ENCODE measurements around the gene FUT8. TPM values are rescaled to one million over a fixed set of nuclear protein-coding genes. Genes with fewer than 3 reads are reported as not detected.
A peak's percentile ranks its signal among the peaks of the same experiment; 100 is the strongest.

FUT8 gene
- total RNA-seq, 2 donors from 2014 or later = 50.3 to 89.9 TPM

DNA sequence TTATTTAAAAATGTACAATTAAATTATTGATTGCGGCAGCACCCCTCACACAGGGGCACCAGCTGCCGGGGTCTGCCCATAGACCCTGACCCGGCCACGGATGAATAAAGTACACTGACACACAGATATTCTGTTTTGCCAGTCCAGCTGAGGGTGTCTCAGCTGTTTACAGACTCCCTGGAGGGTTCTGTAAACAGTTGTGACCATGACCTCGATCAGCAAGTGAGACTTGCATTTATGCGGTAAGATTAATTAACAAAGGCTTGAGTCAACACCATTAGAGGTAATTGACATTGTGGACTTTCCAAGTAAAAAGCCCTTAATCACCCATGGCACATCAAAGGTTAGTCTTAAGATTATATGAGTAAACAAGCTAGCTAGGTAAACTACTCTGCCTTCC lies 94.3 kb downstream of the FUT8 start:
- peaks cover 5% of the 10 kb centered on the region for H3K9me3 Mint-ChIP-seq
- H3K27me3 Mint-ChIP-seq = no peaks in the 10 kb centered on the region
- ATAC-seq (replicated peaks) = no peak
- H3K4me3 Mint-ChIP-seq = no peak overlapping the region
- H3K4me1 Mint-ChIP-seq = peaks cover 20% of the 10 kb centered on the region
- no peak overlapping the region for H3K27ac Mint-ChIP-seq
- no peaks in the 10 kb centered on the region for H3K36me3 Mint-ChIP-seq (ENCODE audit: low read depth)

DNA sequence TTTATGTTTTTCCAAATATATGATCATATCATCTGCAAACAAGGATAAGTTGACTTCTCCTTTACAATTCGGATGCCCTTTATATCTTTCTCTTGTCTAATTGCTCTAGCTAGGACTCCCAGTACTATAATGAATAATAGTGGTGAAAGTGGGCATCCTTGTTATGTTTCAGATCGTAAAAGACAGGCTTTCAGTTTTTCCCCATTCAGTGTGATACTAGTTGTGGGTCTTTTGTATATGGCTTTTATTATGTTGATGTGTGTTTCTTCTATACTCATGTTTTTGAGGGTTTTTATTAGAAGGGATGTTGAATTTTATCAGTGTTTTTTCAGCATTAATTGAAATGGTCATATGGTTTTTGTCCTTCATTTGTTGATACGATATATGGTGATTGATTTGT lies 97.3 kb downstream of the FUT8 start:
- Mint-ChIP-seq H3K36me3 (ENCODE audit: low read depth) (no peaks in the 10 kb centered on the region), H3K4me1 (peaks cover 19% of the 10 kb centered on the region), H3K27ac (no peak overlapping the region), H3K27me3 (no peaks in the 10 kb centered on the region), H3K4me3 (no peak overlapping the region), H3K9me3 (peaks cover 6% of the 10 kb centered on the region)
- no peak for ATAC-seq (replicated peaks)

DNA sequence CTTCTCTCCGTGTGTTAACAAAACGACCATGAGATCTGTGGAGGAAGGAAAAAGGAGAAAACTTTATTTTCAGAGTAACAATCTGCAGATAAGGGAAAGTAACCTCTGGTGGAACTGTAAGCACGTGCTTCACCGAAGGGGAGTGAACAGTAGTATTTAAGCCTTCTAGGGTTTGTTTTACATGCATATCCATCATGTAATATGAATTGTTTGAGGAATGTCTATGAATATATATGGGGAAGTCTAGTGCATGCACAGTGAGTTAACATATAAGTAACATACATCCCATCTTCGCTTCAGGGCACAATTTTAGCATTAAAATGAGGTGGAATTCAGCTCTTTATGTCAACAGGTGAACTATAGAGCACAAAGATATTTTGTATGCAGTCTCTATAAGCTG lies 101.1 kb downstream of the FUT8 start:
- Mint-ChIP-seq H3K27me3 (no peaks in the 10 kb centered on the region), H3K4me1 (peaks cover 29% of the 10 kb centered on the region), H3K9me3 (peaks cover 6% of the 10 kb centered on the region), H3K36me3 (ENCODE audit: low read depth) (no peaks in the 10 kb centered on the region), H3K4me3 (no peak overlapping the region), H3K27ac (no peak overlapping the region)
- no peak for ATAC-seq (replicated peaks)

DNA sequence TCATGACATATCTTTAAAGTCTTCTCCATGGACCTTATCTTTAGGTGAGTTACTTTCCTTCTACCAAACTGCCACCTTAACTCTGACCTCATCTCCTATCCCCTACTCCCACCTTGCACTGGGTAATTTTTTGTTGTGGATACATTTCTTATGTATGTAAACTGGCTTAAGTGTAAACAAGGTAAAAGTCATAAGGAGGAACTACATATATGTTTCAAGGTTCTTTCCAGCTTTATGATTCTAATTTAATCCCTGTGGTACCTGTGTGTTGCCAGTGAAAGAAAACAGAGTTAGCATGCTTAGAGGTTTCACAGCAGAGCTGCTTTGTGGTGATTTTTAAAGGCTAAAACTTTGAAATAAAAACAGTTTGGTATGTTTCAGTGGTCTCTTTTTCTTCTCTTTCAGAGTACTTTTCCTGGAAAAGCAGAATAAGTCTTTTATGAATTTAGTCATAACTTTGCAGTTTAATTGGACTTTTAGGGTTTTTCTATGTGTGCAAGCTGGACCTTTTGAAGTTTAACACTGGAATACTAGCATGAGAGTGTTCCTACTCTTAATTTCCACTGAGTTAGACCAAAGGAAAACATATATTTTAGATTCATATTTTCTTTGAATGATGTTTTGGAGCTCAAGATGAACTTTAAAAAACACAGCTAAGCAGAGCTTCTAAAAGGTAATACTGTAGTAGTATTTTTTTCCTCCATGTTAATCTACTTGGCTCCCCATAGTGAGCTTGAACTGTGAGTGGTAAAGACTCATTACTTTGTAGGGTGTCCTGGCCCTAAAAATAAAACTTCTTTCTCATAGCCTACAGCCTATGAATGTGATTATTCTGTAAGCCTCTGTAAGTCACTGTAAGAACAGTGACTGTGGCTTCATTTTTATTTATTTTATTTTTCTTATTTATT lies 105.4 kb downstream of the FUT8 start:
- Mint-ChIP-seq H3K27ac (peak overlapping the region; percentile 16), H3K4me1 (peaks cover 11% of the 10 kb centered on the region), H3K9me3 (no peaks in the 10 kb centered on the region), H3K4me3 (no peak overlapping the region), H3K27me3 (no peaks in the 10 kb centered on the region), H3K36me3 (ENCODE audit: low read depth) (no peaks in the 10 kb centered on the region)
- peak; percentile 87 for ATAC-seq (replicated peaks)

DNA sequence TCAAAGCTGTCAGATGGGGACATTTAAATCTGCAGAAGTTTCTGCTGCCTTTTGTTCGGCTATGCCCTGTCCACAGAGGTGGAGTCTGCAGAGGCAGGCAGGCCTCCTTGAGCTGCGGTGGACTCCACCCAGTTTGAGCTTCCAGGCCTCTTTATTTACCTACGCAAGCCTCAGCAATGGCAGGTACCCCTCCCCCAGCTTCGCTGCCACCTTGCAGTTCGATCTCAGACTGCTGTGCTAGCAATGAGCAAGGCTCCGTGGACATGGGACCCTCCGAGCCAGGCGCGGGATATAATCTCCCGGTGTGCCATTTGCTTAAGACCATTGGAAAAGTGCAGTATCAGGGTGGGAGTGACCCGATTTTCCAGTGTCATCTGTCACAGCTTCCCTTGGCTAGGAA lies 115.5 kb downstream of the FUT8 start:
- Mint-ChIP-seq H3K27me3 (no peaks in the 10 kb centered on the region), H3K9me3 (peaks cover 9% of the 10 kb centered on the region), H3K27ac (no peak overlapping the region), H3K4me1 (peaks cover 20% of the 10 kb centered on the region), H3K36me3 (ENCODE audit: low read depth) (peaks cover 12% of the 10 kb centered on the region), H3K4me3 (no peak overlapping the region)
- ATAC-seq (replicated peaks) = no peak

DNA sequence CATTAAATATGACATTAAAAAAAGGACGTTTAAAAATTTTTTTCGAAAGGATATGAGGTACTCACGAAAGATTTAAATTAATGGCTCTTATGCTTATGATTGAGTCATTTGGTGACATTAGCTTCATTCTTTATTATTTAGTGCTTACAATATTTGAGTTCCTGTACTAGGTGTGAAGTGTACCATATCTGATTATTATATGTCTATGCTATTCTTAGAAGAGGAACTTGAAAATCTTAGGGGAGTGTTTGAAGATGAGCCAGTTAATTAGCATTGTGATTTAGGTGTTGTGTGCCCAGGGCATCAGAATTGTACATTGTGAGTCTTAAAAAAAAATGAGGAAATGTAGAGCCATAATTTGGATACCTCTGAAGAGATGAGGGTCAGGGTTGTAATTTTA lies 118.6 kb downstream of the FUT8 start:
- no peak for ATAC-seq (replicated peaks)
- H3K27ac Mint-ChIP-seq = no peak overlapping the region
- no peaks in the 10 kb centered on the region for H3K9me3 Mint-ChIP-seq
- H3K4me3 Mint-ChIP-seq = no peak overlapping the region
- H3K27me3 Mint-ChIP-seq = no peaks in the 10 kb centered on the region
- H3K36me3 Mint-ChIP-seq (ENCODE audit: low read depth) = peaks cover 12% of the 10 kb centered on the region
- H3K4me1 Mint-ChIP-seq = peaks cover 10% of the 10 kb centered on the region

DNA sequence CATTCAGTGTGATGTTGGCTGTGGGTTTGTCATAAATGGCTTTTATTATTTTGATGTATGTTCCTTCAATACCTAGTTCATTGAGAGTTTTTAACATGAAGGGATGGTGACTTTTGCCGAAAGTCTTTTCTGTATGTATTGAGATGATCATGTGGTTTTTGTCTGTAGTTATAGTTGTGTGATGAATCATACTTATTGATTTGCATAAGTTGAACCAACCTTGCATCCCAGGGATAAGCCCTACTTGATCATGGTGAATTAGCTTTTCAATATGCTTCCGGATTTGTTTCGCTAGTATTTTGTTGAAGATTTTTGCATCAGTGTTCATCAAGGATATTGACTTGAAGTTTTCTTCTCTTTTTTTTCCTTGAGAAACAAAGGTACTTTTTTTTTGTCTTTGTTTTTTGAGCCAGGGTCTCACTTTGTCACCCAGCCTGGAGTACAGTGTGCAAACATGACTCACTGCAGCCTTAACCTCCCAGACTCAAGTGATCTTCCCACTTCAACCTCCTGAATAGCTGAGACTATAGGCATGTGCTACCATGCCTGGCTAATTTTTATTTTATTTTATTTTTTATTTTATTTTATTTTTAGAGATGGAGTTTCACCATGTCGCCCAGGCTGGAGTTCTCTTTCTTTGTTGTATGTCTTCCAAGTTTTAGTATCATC lies 121.3 kb downstream of the FUT8 start:
- Mint-ChIP-seq H3K9me3 (no peaks in the 10 kb centered on the region), H3K36me3 (ENCODE audit: low read depth) (peaks cover 11% of the 10 kb centered on the region), H3K4me3 (no peak overlapping the region), H3K27me3 (no peaks in the 10 kb centered on the region), H3K4me1 (peaks cover 10% of the 10 kb centered on the region), H3K27ac (no peak overlapping the region)
- ATAC-seq (replicated peaks) = peak; percentile 72

DNA sequence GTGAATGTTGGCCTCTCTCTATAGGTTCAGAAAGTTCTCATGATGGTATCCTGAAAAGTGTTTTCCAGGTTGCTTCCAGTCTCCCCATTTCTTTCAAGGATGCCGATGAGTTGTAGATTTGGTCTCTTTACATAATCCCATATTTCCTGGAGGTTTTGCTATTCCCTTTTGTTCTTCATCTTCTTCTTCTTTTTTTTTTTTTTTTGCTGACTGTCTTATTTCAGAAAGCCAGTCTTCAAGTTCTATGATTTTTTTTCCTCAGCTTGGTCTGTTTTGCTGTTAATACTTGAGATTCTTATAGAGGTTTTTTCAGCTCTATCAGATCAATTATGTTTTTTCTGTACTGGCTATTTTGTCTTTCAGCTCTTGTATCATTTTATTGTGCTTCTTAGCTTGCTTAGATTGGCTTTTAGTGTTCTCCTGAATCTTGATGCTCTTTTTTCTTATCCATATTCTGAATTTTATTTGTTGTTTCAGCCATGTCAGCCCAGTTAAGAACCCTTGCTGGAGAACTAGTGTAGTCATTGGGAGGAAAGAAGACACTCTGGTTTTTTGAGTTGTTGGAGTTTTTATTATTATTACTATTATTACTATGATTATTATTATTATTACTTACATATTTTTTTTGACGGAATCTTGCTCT lies 124.4 kb downstream of the FUT8 start:
- Mint-ChIP-seq H3K27me3 (no peaks in the 10 kb centered on the region), H3K9me3 (no peaks in the 10 kb centered on the region), H3K4me3 (no peak overlapping the region), H3K4me1 (no peaks in the 10 kb centered on the region), H3K36me3 (ENCODE audit: low read depth) (no peaks in the 10 kb centered on the region), H3K27ac (no peak overlapping the region)
- no peak for ATAC-seq (replicated peaks)

DNA sequence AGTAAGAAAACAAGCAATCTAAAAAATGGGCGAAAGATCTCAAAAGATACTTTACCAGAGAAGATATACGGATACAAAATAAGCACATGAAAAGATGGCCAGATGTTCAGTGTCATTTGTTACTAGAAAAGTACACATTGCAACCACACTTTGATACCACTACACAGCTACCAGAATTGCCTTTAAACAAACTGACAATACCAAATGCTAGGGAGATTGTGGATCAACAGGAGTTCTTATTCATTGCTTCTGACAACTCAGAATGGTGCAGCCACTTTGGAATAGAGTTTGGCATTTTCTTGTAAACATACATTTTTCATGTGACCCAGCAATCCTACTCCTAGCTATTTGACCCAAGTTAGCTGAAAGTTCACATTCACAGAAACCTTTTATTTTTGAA lies 136.3 kb downstream of the FUT8 start:
- Mint-ChIP-seq H3K27me3 (no peaks in the 10 kb centered on the region), H3K27ac (no peak overlapping the region)
- ATAC-seq (replicated peaks) = no peak

DNA sequence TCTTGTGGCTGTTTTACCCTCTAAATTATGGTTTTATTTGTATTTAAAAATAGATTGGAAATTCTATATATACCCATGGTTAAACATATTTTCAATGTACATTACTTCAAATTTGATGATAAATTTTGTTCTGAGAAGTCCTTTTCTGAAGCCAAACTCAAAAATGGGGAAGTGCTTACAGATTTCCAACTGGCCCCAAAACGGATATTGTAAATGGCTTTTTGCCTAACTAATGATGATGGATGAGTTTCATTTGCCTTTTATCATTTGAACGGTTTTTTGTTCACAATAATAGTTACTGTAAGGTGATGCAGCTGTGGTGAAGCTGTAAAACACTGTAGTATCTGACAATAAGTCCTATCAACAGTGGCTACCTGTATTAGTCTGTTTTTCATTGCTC lies 136.9 kb downstream of the FUT8 start:
- Mint-ChIP-seq H3K9me3 (no peaks in the 10 kb centered on the region), H3K27ac (no peak overlapping the region), H3K36me3 (ENCODE audit: low read depth) (no peaks in the 10 kb centered on the region), H3K4me3 (no peak overlapping the region), H3K4me1 (peaks cover 4% of the 10 kb centered on the region), H3K27me3 (no peaks in the 10 kb centered on the region)
- no peak for ATAC-seq (replicated peaks)

More for the DNA sequence above, 136.3 kb downstream of the FUT8 start:
- Mint-ChIP-seq H3K9me3 (no peaks in the 10 kb centered on the region), H3K36me3 (ENCODE audit: low read depth) (no peaks in the 10 kb centered on the region), H3K4me3 (no peak overlapping the region), H3K4me1 (peaks cover 4% of the 10 kb centered on the region)

DNA sequence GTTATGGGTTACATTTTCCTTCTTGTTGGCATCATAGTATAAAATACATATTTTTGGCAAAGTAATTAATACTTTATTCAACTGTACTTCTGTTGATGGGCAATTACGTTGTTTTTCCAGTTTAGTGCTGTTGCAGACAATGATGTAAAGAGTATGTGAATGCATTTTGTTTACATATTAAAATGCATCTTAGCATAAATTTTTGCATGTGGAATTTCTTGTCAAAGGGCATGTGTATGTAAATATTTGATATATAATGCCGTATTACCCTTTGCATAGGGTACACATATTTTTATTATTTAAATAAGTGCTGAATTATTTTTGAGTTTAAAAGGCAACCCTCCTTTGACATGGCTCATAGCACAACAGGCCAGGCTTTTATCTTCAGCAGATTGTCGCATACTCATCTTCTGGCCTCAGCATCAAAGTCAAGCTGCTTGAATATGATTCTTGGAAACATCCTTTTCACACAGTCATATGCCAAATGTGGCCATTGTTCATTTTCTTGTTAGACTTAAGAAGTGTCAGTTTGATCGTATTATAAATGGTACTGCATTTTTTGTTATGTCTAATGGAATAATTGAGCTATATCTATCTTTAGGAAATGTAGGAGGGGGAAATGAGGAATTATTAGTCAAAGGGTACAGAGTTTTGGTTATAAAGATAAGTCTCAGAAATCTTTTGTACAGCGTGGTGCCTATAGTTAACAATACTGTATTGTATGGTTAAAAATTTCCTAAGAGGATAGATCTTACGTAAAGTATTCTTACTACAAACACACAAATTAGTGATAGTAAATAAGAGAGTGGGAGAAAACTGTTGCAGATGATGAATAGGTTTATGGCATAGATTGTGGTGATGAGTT lies 138.5 kb downstream of the FUT8 start:
- H3K4me3 Mint-ChIP-seq = peak overlapping the region; percentile 6
- no peaks in the 10 kb centered on the region for H3K9me3 Mint-ChIP-seq
- H3K36me3 Mint-ChIP-seq (ENCODE audit: low read depth) = no peaks in the 10 kb centered on the region
- ATAC-seq (replicated peaks) = peak; percentile 72
- no peaks in the 10 kb centered on the region for H3K27me3 Mint-ChIP-seq
- peaks cover 4% of the 10 kb centered on the region for H3K4me1 Mint-ChIP-seq
- H3K27ac Mint-ChIP-seq = peak overlapping the region; percentile 24

DNA sequence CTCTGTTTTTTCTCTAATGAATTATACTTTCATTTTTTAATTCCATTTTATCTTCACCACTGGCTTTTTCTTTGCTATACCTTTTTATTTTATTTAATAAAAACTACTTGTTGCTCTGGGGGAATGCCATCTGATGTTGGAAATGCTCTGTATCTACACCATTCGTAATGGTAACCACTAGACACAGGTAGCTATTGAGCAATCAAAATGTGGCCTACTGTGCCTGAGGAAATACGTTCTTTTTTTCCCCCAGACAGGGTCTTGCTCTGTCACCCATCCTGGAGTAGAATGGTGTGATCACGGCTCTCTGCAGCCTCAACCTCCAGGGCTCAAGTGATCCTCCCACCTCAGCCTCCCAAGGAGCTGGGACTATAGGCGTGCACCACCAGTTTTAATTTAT lies 140.2 kb downstream of the FUT8 start:
- no peak for ATAC-seq (replicated peaks)

DNA sequence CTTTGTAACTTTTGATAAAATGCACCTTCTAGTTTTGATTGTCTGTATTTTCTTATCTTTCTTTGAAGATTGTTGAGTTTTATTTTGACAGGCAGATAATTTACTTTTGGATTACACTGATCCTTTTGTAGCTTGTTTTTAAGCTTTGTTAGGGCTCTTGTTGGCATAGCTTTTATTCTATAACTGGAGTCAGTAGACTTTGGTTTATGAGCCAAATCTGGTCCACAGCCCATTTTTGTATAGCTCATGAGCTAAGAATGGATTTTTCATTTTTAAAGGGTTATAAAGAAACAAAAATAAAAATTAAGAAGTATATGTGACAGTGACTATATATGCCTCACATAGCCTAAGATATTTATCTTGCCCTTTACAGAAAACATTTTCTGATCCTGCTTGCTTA lies 142.3 kb downstream of the FUT8 start:
- Mint-ChIP-seq H3K27ac (no peak overlapping the region), H3K4me1 (peaks cover 4% of the 10 kb centered on the region), H3K27me3 (no peaks in the 10 kb centered on the region), H3K36me3 (ENCODE audit: low read depth) (no peaks in the 10 kb centered on the region), H3K9me3 (no peaks in the 10 kb centered on the region), H3K4me3 (no peak overlapping the region)
- no peak for ATAC-seq (replicated peaks)

More for the DNA sequence above, 140.2 kb downstream of the FUT8 start:
- Mint-ChIP-seq H3K27me3 (no peaks in the 10 kb centered on the region), H3K4me3 (no peak overlapping the region), H3K9me3 (no peaks in the 10 kb centered on the region), H3K27ac (no peak overlapping the region), H3K36me3 (ENCODE audit: low read depth) (no peaks in the 10 kb centered on the region), H3K4me1 (peaks cover 4% of the 10 kb centered on the region)

DNA sequence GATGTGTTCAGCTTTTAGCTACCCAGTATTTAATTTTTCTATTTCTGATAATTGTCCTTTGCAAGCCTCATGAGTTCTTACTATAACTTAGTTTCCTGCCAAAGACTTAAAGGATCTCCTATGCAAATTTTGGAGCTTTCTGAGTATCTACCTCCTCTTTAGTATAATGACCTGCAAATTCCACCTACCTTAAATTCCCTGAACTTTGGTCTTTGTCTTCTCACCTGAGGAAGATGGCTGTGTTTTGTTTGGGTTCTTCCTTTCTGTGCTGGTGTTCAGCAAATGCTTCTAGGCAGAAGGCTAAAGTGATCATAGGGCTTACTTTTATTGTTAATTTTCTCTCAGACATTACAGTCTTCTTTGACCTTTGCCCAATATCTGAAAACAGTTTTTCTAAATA lies 142.8 kb downstream of the FUT8 start:
- Mint-ChIP-seq H3K27me3 (no peaks in the 10 kb centered on the region), H3K36me3 (ENCODE audit: low read depth) (no peaks in the 10 kb centered on the region), H3K27ac (no peak overlapping the region), H3K4me3 (no peak overlapping the region), H3K9me3 (no peaks in the 10 kb centered on the region), H3K4me1 (peaks cover 4% of the 10 kb centered on the region)
- no peak for ATAC-seq (replicated peaks)

Data from activated T-helper 17 cell treated with anti-CD3 and anti-CD28 coated beads, Interleukin-2, amount 50 U/mL, for 72 hours (primary cell).